HG02970 (cell line): Measurements from ENCODE around the gene PRPF18.
"Not testable (repeated sequence)": the region's sequence is repeated elsewhere in the genome, so short reads cannot be mapped to it uniquely, and the experiment has no call there.

Source experiments
- ATAC-seq: cut with Tn5 transposase; IDR thresholded peaks from one replicate; pipeline ENCODE4 v1.9.1; 2021; ENCODE audit warnings: mild to moderate bottlenecking, moderate library complexity, moderate number of reproducible peaks; ENCODE audit not compliant: unreplicated experiment, low FRiP score

PRPF18 gene

GRCh38 chr10:13586676-13587355, at the start of gene PRPF18:
TSS of gene PRPF18 (plus strand) at chr10:13586965. CDS start at chr10:13587087, 122 bp downstream.
- ATAC-seq, result peak; percentile 99

GRCh38 chr10:13537985-13538384, 48.8 kb upstream of the PRPF18 start:
- ATAC-seq, result not testable (repeated sequence)

- ATAC-seq, result no peak
Measured at GRCh38 chr10:13542533-13542932, 44.2 kb upstream of the PRPF18 start.

GRCh38 chr10:13550802-13551201, 36.0 kb upstream of the PRPF18 start:
- ATAC-seq, result no peak

- no peak for ATAC-seq
Measured at GRCh38 chr10:13555884-13556510, 30.8 kb upstream of the PRPF18 start.

- ATAC-seq, result no peak
Measured at GRCh38 chr10:13559124-13559700, 27.6 kb upstream of the PRPF18 start.

GRCh38 chr10:13560597-13560996, 26.2 kb upstream of the PRPF18 start:
- no peak for ATAC-seq

GRCh38 chr10:13563481-13564445, 23.0 kb upstream of the PRPF18 start:
- ATAC-seq, result no peak

- no peak for ATAC-seq
Measured at GRCh38 chr10:13564576-13564975, 22.2 kb upstream of the PRPF18 start.

- no peak for ATAC-seq
Measured at GRCh38 chr10:13567030-13567429, 19.7 kb upstream of the PRPF18 start.

- ATAC-seq, result no peak
Measured at GRCh38 chr10:13571541-13571940, 15.2 kb upstream of the PRPF18 start.

- no peak for ATAC-seq
Measured at GRCh38 chr10:13573960-13574359, 12.8 kb upstream of the PRPF18 start.

- ATAC-seq, result no peak
Measured at GRCh38 chr10:13585195-13585751, 1.5 kb upstream of the PRPF18 start.

GRCh38 chr10:13585943-13586342, 822 bp upstream of the PRPF18 start:
- no peak for ATAC-seq

- no peak for ATAC-seq
Measured at GRCh38 chr10:13587391-13587790, 626 bp downstream of the PRPF18 start.

GRCh38 chr10:13589316-13589715, 2.6 kb downstream of the PRPF18 start:
- ATAC-seq, result no peak

- ATAC-seq, result no peak
Measured at GRCh38 chr10:13590886-13591285, 4.1 kb downstream of the PRPF18 start.

GRCh38 chr10:13592306-13592705, 5.5 kb downstream of the PRPF18 start:
- ATAC-seq, result no peak

- ATAC-seq, result no peak
Measured at GRCh38 chr10:13593535-13593934, 6.8 kb downstream of the PRPF18 start.

GRCh38 chr10:13594641-13595040, 7.9 kb downstream of the PRPF18 start:
- ATAC-seq, result no peak
